ENCODE results near the gene EVL.
"Not testable (repeated sequence)": the region's sequence is repeated elsewhere in the genome, so short reads cannot be mapped to it uniquely, and the experiment has no call there.

The EVL gene

GRCh38 chr14:100155756-100156616 is 90.8 kb downstream of the EVL start:
- FAIRE-seq: no peak
- no peak for DNase-seq (ENCODE audit: extremely low spot score, insufficient read length, low read depth)

- FAIRE-seq (no peak), DNase-seq (ENCODE audit: extremely low spot score, insufficient read length, low read depth) (no peak)
Measured at GRCh38 chr14:100156776-100157175, 91.6 kb downstream of the EVL start.

- FAIRE-seq: peak; percentile 53
- DNase-seq (ENCODE audit: extremely low spot score, insufficient read length, low read depth): not testable (repeated sequence)
Measured at GRCh38 chr14:100157548-100158232, 92.5 kb downstream of the EVL start.

- DNase-seq (ENCODE audit: extremely low spot score, insufficient read length, low read depth) (no peak), FAIRE-seq (no peak)
Measured at GRCh38 chr14:100158566-100159093, 93.4 kb downstream of the EVL start.

- FAIRE-seq (no peak), DNase-seq (ENCODE audit: extremely low spot score, insufficient read length, low read depth) (peak; percentile 37)
Measured at GRCh38 chr14:100159094-100159864, 94.1 kb downstream of the EVL start, which contains the start of gene DEGS2. Gene DEGS2, minus strand, starts transcription at chr14:100159645. Its CDS starts 58 bp downstream, at chr14:100159587.

GRCh38 chr14:100159865-100160533 is 94.8 kb downstream of the EVL start:
- FAIRE-seq (no peak), DNase-seq (ENCODE audit: extremely low spot score, insufficient read length, low read depth) (no peak)

- FAIRE-seq (no peak), DNase-seq (ENCODE audit: extremely low spot score, insufficient read length, low read depth) (no peak)
Measured at GRCh38 chr14:100160534-100160916, 95.3 kb downstream of the EVL start.

GRCh38 chr14:100165376-100165775 is 100.2 kb downstream of the EVL start:
- FAIRE-seq (no peak), DNase-seq (ENCODE audit: extremely low spot score, insufficient read length, low read depth) (no peak)

GRCh38 chr14:100165831-100166440 is 100.7 kb downstream of the EVL start:
- FAIRE-seq (no peak), DNase-seq (ENCODE audit: extremely low spot score, insufficient read length, low read depth) (no peak)

- no peak for DNase-seq (ENCODE audit: extremely low spot score, insufficient read length, low read depth)
- no peak for FAIRE-seq
Measured at GRCh38 chr14:100168506-100168905, 103.3 kb downstream of the EVL start.

GRCh38 chr14:100170880-100171279 is 105.7 kb downstream of the EVL start:
- FAIRE-seq: no peak
- no peak for DNase-seq (ENCODE audit: extremely low spot score, insufficient read length, low read depth)

- DNase-seq (ENCODE audit: extremely low spot score, insufficient read length, low read depth) (no peak), FAIRE-seq (no peak)
Measured at GRCh38 chr14:100172811-100173210, 107.6 kb downstream of the EVL start.

GRCh38 chr14:100173353-100173752 is 108.1 kb downstream of the EVL start:
- DNase-seq (ENCODE audit: extremely low spot score, insufficient read length, low read depth) (no peak), FAIRE-seq (no peak)

GRCh38 chr14:100176811-100177327 is 111.6 kb downstream of the EVL start:
- DNase-seq (ENCODE audit: extremely low spot score, insufficient read length, low read depth): no peak
- no peak for FAIRE-seq

GRCh38 chr14:100178691-100179090 is 113.5 kb downstream of the EVL start:
- DNase-seq (ENCODE audit: extremely low spot score, insufficient read length, low read depth) (no peak), FAIRE-seq (no peak)

GRCh38 chr14:100180671-100181070 is 115.4 kb downstream of the EVL start:
- not testable (repeated sequence) for FAIRE-seq; DNase-seq (ENCODE audit: extremely low spot score, insufficient read length, low read depth)

GRCh38 chr14:100181876-100182551 is 116.8 kb downstream of the EVL start:
- DNase-seq (ENCODE audit: extremely low spot score, insufficient read length, low read depth); FAIRE-seq: not testable (repeated sequence)

GRCh38 chr14:100187247-100187833 is 122.1 kb downstream of the EVL start:
- FAIRE-seq: no peak
- DNase-seq (ENCODE audit: extremely low spot score, insufficient read length, low read depth): no peak

All from GM18507 (cell line).